WERI-Rb-1 (cell line): ENCODE measurements around the gene TMIGD1.

ENCODE experiments used
- DNase-seq: peaks from one replicate; pipeline ENCODE4 v3.0.0-alpha.2; 2020
- H3K27ac ChIP-seq: fragments of 250-450 bp; sonication (Bioruptor Pico); 2 replicates; pipeline ENCODE4 v1.5.1; 2020; ENCODE audit warnings: mild to moderate bottlenecking, moderate library complexity
- H3K27me3 ChIP-seq: fragments of 250-450 bp; sonication (Bioruptor Pico); 2 replicates; pipeline ENCODE4 v1.5.1; 2021; ENCODE audit warnings: mild to moderate bottlenecking, low read depth, moderate library complexity; ENCODE audit not compliant: insufficient read depth, severe bottlenecking
- H3K36me3 ChIP-seq: fragments of 250-450 bp; sonication (Bioruptor Pico); 2 replicates; pipeline ENCODE4 v1.5.1; 2020; ENCODE audit warnings: mild to moderate bottlenecking, moderate library complexity
- H3K4me3 ChIP-seq: 2 replicates; pipeline ENCODE4 v1.5.1; 2011; ENCODE audit warnings: low read depth, mild to moderate bottlenecking, control low read depth, low read length
- H3K9me3 ChIP-seq: fragments of 250-450 bp; sonication (Bioruptor Pico); 2 replicates; pipeline ENCODE4 v1.5.1; 2021; ENCODE audit warnings: mild to moderate bottlenecking, moderate library complexity; ENCODE audit not compliant: severe bottlenecking
- CTCF ChIP-seq: IDR thresholded peaks from 2 replicates; pipeline ENCODE4 v1.5.1; 2011; ENCODE audit warnings: low read depth, mild to moderate bottlenecking, control low read depth, inconsistent platforms, low read length

The TMIGD1 gene

GRCh38 chr17:30290696-30291542 lies 42.9 kb downstream of the TMIGD1 start:
- no peak for TF ChIP-seq CTCF
- Histone ChIP-seq H3K9me3 (no peaks in the 10 kb centered on the region), H3K27me3 (no peaks in the 10 kb centered on the region), H3K36me3 (peaks cover 40% of the 10 kb centered on the region), H3K27ac (peak overlapping the region; percentile 97), H3K4me3 (peak overlapping the region; percentile 99)
- DNase-seq: peak; percentile 71

- no peaks in the 10 kb centered on the region for H3K9me3 ChIP-seq
- H3K36me3 ChIP-seq: peaks cover 48% of the 10 kb centered on the region
- TF ChIP-seq CTCF: no peak
- H3K4me3 ChIP-seq: no peak overlapping the region
- H3K27me3 ChIP-seq: no peaks in the 10 kb centered on the region
- H3K27ac ChIP-seq: no peak overlapping the region
- DNase-seq: no peak
These were observed 43.8 kb downstream of the TMIGD1 start for GRCh38 chr17:30290077-30290476.

GRCh38 chr17:30279156-30279555 lies 54.7 kb downstream of the TMIGD1 start:
- H3K9me3 ChIP-seq: no peaks in the 10 kb centered on the region
- DNase-seq: no peak
- H3K4me3 ChIP-seq: no peak overlapping the region
- no peaks in the 10 kb centered on the region for H3K27me3 ChIP-seq
- H3K27ac ChIP-seq: no peak overlapping the region
- peaks cover 75% of the 10 kb centered on the region for H3K36me3 ChIP-seq
- TF ChIP-seq CTCF: no peak

- DNase-seq: peak; percentile 41
- Histone ChIP-seq H3K27ac (no peak overlapping the region), H3K27me3 (no peaks in the 10 kb centered on the region), H3K4me3 (no peak overlapping the region), H3K36me3 (peaks cover 78% of the 10 kb centered on the region), H3K9me3 (no peaks in the 10 kb centered on the region)
- peak; percentile 40 for TF ChIP-seq CTCF
These were observed 55.8 kb downstream of the TMIGD1 start for GRCh38 chr17:30278032-30278431.

- no peak overlapping the region for H3K27ac ChIP-seq
- no peaks in the 10 kb centered on the region for H3K27me3 ChIP-seq
- peaks cover 84% of the 10 kb centered on the region for H3K36me3 ChIP-seq
- TF ChIP-seq CTCF: no peak
- no peaks in the 10 kb centered on the region for H3K9me3 ChIP-seq
- no peak for DNase-seq
- no peak overlapping the region for H3K4me3 ChIP-seq
These were observed 57.9 kb downstream of the TMIGD1 start for GRCh38 chr17:30275911-30276310.

- H3K36me3 ChIP-seq: peaks cover 86% of the 10 kb centered on the region
- TF ChIP-seq CTCF: no peak
- H3K27ac ChIP-seq: no peak overlapping the region
- no peaks in the 10 kb centered on the region for H3K27me3 ChIP-seq
- no peaks in the 10 kb centered on the region for H3K9me3 ChIP-seq
- no peak for DNase-seq
- no peak overlapping the region for H3K4me3 ChIP-seq
These were observed 59.0 kb downstream of the TMIGD1 start for GRCh38 chr17:30274887-30275286.
